H9 (cell line): Measurements from ENCODE around the gene MAPK8IP2. TPM values are rescaled to one million over a fixed set of nuclear protein-coding genes. Genes with fewer than 3 reads are reported as not detected.

Source experiments
- DNase-seq: peaks from one replicate; pipeline ENCODE4 v3.0.0-alpha.2; 2017
- H2AFZ ChIP-seq: one replicate; pipeline ENCODE4 v1.6.1; 2013; ENCODE audit warnings: mild to moderate bottlenecking, low read length, control low read depth, moderate library complexity
- H2AK5ac ChIP-seq: 2 replicates; pipeline ENCODE4 v1.6.1; 2013; ENCODE audit warnings: low read length, control low read depth, mixed read lengths; ENCODE audit not compliant: insufficient read length
- H2BK120ac ChIP-seq: one replicate; pipeline ENCODE4 v1.6.1; 2013; ENCODE audit warnings: low read depth, mild to moderate bottlenecking, low read length, control low read depth, inconsistent platforms; ENCODE audit not compliant: poor library complexity, severe bottlenecking
- H2BK12ac ChIP-seq: 2 replicates; pipeline ENCODE4 v1.6.1; 2013; ENCODE audit warnings: low read length, control low read depth, mixed read lengths, low read depth; ENCODE audit not compliant: insufficient read length
- H2BK15ac ChIP-seq: 2 replicates; pipeline ENCODE4 v1.6.1; 2013; ENCODE audit warnings: low read depth, low read length, control low read depth
- H2BK20ac ChIP-seq: one replicate; pipeline ENCODE4 v1.6.1; 2013; ENCODE audit warnings: low read depth, mild to moderate bottlenecking, low read length, control low read depth, inconsistent platforms; ENCODE audit not compliant: poor library complexity, severe bottlenecking
- H2BK5ac ChIP-seq: 2 replicates; pipeline ENCODE4 v1.6.1; 2013; ENCODE audit warnings: low read length, control low read depth, mixed read lengths; ENCODE audit not compliant: insufficient read length
- H3K14ac ChIP-seq: 2 replicates; pipeline ENCODE4 v1.6.1; 2013; ENCODE audit warnings: low read length, control low read depth; ENCODE audit not compliant: insufficient read depth
- H3K18ac ChIP-seq: 2 replicates; pipeline ENCODE4 v1.6.1; 2013; ENCODE audit warnings: low read depth, mild to moderate bottlenecking, mixed read lengths, low read length, control low read depth; ENCODE audit not compliant: insufficient read length
- H3K23ac ChIP-seq: 2 replicates; pipeline ENCODE4 v1.6.1; 2013; ENCODE audit warnings: low read length, control low read depth, mixed read lengths, low read depth; ENCODE audit not compliant: insufficient read length
- H3K23me2 ChIP-seq: 2 replicates; pipeline ENCODE4 v1.6.1; 2013; ENCODE audit warnings: low read depth, mild to moderate bottlenecking, mixed read lengths, low read length, control low read depth; ENCODE audit not compliant: insufficient read length, poor library complexity, severe bottlenecking
- H3K27ac ChIP-seq: 2 replicates; pipeline ENCODE4 v1.5.1; 2013; ENCODE audit warnings: low read length, control low read depth, mixed read lengths, low read depth; ENCODE audit not compliant: insufficient read length
- H3K27me3 ChIP-seq: 2 replicates; pipeline ENCODE4 v1.6.1; 2013; ENCODE audit warnings: low read length, control low read depth, inconsistent platforms; ENCODE audit not compliant: insufficient read depth
- H3K4ac ChIP-seq: 2 replicates; pipeline ENCODE4 v1.6.1; 2013; ENCODE audit warnings: low read depth, mild to moderate bottlenecking, control low read depth, inconsistent platforms, low read length, moderate library complexity
- H3K4me1 ChIP-seq: 2 replicates; pipeline ENCODE4 v1.6.1; 2013; ENCODE audit warnings: low read length, control low read depth, inconsistent platforms; ENCODE audit not compliant: insufficient read depth
- H3K4me2 ChIP-seq: 2 replicates; pipeline ENCODE4 v1.6.1; 2013; ENCODE audit warnings: low read length, control low read depth, mixed read lengths; ENCODE audit not compliant: insufficient read length, insufficient read depth
- H3K56ac ChIP-seq: 2 replicates; pipeline ENCODE4 v1.6.1; 2013; ENCODE audit warnings: low read depth, mild to moderate bottlenecking, mixed read lengths, low read length, control low read depth; ENCODE audit not compliant: insufficient read length
- H3K79me1 ChIP-seq: 2 replicates; pipeline ENCODE4 v1.6.1; 2013; ENCODE audit warnings: low read depth, mild to moderate bottlenecking, moderate library complexity, low read length, control low read depth, inconsistent platforms; ENCODE audit not compliant: insufficient read depth, poor library complexity, severe bottlenecking
- H3K79me2 ChIP-seq: 2 replicates; pipeline ENCODE4 v1.6.1; 2013; ENCODE audit warnings: low read length, control low read depth, inconsistent platforms; ENCODE audit not compliant: insufficient read depth
- H3K9ac ChIP-seq: 2 replicates; pipeline ENCODE4 v1.6.1; 2013; ENCODE audit warnings: low read length, control low read depth, mixed read lengths; ENCODE audit not compliant: insufficient read length; ENCODE audit errors: extremely low read depth
- H3K9me3 ChIP-seq: one replicate; pipeline ENCODE4 v1.6.1; 2013; ENCODE audit warnings: low read depth, low read length, inconsistent platforms; ENCODE audit not compliant: control insufficient read depth
- H3T11ph ChIP-seq: one replicate; pipeline ENCODE4 v1.6.1; 2013; ENCODE audit warnings: mild to moderate bottlenecking, low read length, control low read depth, inconsistent platforms
- H4K20me1 ChIP-seq: one replicate; pipeline ENCODE4 v1.6.1; 2013; ENCODE audit not compliant: control insufficient read depth, insufficient read length, insufficient read depth
- H4K5ac ChIP-seq: 2 replicates; pipeline ENCODE4 v1.6.1; 2013; ENCODE audit warnings: low read depth, mild to moderate bottlenecking, mixed read lengths, low read length, control low read depth; ENCODE audit not compliant: insufficient read length
- H4K8ac ChIP-seq: replicated peaks from 2 replicates; pipeline ENCODE4 v1.6.1; 2013; ENCODE audit warnings: low read length, control low read depth, mixed read lengths, low read depth; ENCODE audit not compliant: insufficient read length
- H4K91ac ChIP-seq: 2 replicates; pipeline ENCODE4 v1.6.1; 2013; ENCODE audit warnings: low read depth, mild to moderate bottlenecking, moderate library complexity, mixed read lengths, low read length, control low read depth; ENCODE audit not compliant: insufficient read length
- H3K27ac Mint-ChIP-seq, 3 experiments: 2 replicates in 2 of 3; 3 replicates in 1 of 3; pipeline ENCODE4 v1.8.0; 2020 to 2021; ENCODE audit warnings: mixed read lengths in 3 of 3, mild to moderate bottlenecking in 1 of 3, moderate library complexity in 1 of 3
- H3K27me3 Mint-ChIP-seq: 2 replicates; pipeline ENCODE4 v1.8.0; 2021; ENCODE audit warnings: low read depth, mild to moderate bottlenecking, moderate library complexity, mixed read lengths
- H3K36me3 Mint-ChIP-seq, 3 experiments: 2 replicates in 2 of 3; 3 replicates in 1 of 3; pipeline ENCODE4 v1.8.0; 2020 to 2021; ENCODE audit warnings: low read depth in 3 of 3, mixed read lengths in 3 of 3; ENCODE audit not compliant: insufficient read depth in 1 of 3
- H3K4me1 Mint-ChIP-seq, 2 experiments: 2 replicates each; pipeline ENCODE4 v1.8.0; 2020; ENCODE audit warnings: mixed read lengths in 2 of 2
- H3K4me3 Mint-ChIP-seq, 2 experiments: 2 replicates in 1 of 2; 3 replicates in 1 of 2; pipeline ENCODE4 v1.8.0; 2020 to 2021; ENCODE audit warnings: mild to moderate bottlenecking in 2 of 2, mixed read lengths in 2 of 2, moderate library complexity in 1 of 2
- H3K9me3 Mint-ChIP-seq, 2 experiments: 2 replicates in 1 of 2; 3 replicates in 1 of 2; pipeline ENCODE4 v1.8.0; 2020; ENCODE audit warnings: mild to moderate bottlenecking in 2 of 2, mixed read lengths in 2 of 2, moderate library complexity in 1 of 2
- CTCF ChIP-seq: fragments of 200-600 bp; sonication (generic); conservative IDR thresholded peaks from 3 replicates; pipeline ENCODE4 v1.8.0; 2021; ENCODE audit warnings: antibody characterized with exemption, mild to moderate bottlenecking
- WGBS: extraction: QIAGEN DNeasy Blood & Tissue Kit; methylation state at CpG from one replicate; pipeline ENCODE4 v1.1.7; 2013; ENCODE audit warnings: missing lambda C conversion rate, low lambda C conversion rate, mixed read lengths; ENCODE audit not compliant: insufficient read length; ENCODE audit errors: extremely low coverage; 5-methylcytosine and 5-hydroxymethylcytosine counted together
- total RNA-seq: library from RNA; stranded (reverse); gene quantifications from 2 replicates; pipeline ENCODE4 v1.2.1, GENCODE V29; 2021

Gene MAPK8IP2
- total RNA-seq, 1 experiment from 2014 or later = 5.7 TPM

GRCh38 chr22:50567721-50568252 is 32.8 kb upstream of the MAPK8IP2 start:
- no peaks in the 10 kb centered on the region for H3K79me1 ChIP-seq
- no peaks in the 10 kb centered on the region for H3K4me1 ChIP-seq

More at GRCh38 chr22:50567721-50568252, 32.8 kb upstream of the MAPK8IP2 start:
- no CpG with 5 or more reads among the region's 7 CpGs for WGBS
- Histone ChIP-seq H4K91ac (no peak overlapping the region), H4K20me1 (no peaks in the 10 kb centered on the region), H2BK5ac (no peak overlapping the region), H2AK5ac (no peak overlapping the region), H2BK120ac (no peak overlapping the region), H3K23ac (no peak overlapping the region), H2BK15ac (no peak overlapping the region), H3K4me2 (no peak overlapping the region), H3K18ac (no peak overlapping the region), H3K4ac (no peak overlapping the region), H2BK20ac (no peak overlapping the region), H3K27ac (no peak overlapping the region), H3K14ac (no peak overlapping the region), H2BK12ac (no peak overlapping the region), H3K79me2 (no peaks in the 10 kb centered on the region), H3K23me2 (no peaks in the 10 kb centered on the region), H4K5ac (no peak overlapping the region), H3K9ac (no peak overlapping the region), H3K27me3 (no peaks in the 10 kb centered on the region), H3T11ph (no peak overlapping the region), H4K8ac (no peak overlapping the region), H2AFZ (no peak overlapping the region), H3K9me3 (no peaks in the 10 kb centered on the region), H3K56ac (no peak overlapping the region)
- Mint-ChIP-seq H3K36me3 (peaks cover 13 to 52% (median 49%) of the 10 kb centered on the region in 3 experiments; a peak in 6 of 7 replicates), H3K4me3 (no peak overlapping the region), H3K9me3 (no peaks in the 10 kb centered on the region), H3K27ac (peak overlapping the region in 1 of 3 experiments; percentile 53; a peak in 1 of 7 replicates), H3K27me3 (peaks cover 15% of the 10 kb centered on the region), H3K4me1 (peaks cover 5 to 6% of the 10 kb centered on the region in 2 experiments; a peak in 3 of 4 replicates)
- no peak for TF ChIP-seq CTCF
- no peak for DNase-seq
